ENCODE measurements around the gene PRG3. TPM values are rescaled to one million over a fixed set of nuclear protein-coding genes. Genes with fewer than 3 reads are reported as not detected.

The PRG3 gene
- total and polyA plus RNA-seq, 2 of the 13 experiments (the other 11 are each of a cell fraction or from before 2014, with no cell fraction given), result not detected

- H3K9ac ChIP-seq (ENCODE audit: insufficient read depth, low read depth, low read length), result no peak overlapping the region
- H3K27ac ChIP-seq (ENCODE audit: extremely low read length, insufficient read depth, low read length), result no peak overlapping the region
- in situ Hi-C loops (cut with HindIII; ENCODE audit: extremely low pct_ligation_motif_present, low pct_unique_long_range_greater_than_20kb) (no loop called here), intact Hi-C loops (cut with micrococcal nuclease; ENCODE audit: unreplicated experiment) (no loop called here)
- ChIA-PET POLR2A (no interaction called here), CTCF (ENCODE audit: low intra/inter-chr PET ratio, low total read pairs) (no interaction called here)
- no peaks in the 10 kb centered on the region for H3K4me1 ChIP-seq (ENCODE audit: insufficient read depth, low read length)
- H3K36me3 ChIP-seq (replicated peaks in 1 of 2; ENCODE audit: control insufficient read depth in 1 of 2, insufficient read depth in 2 of 2, low read length in 2 of 2), result no peaks in the 10 kb centered on the region
- no peak for TF ChIP-seq HMGXB3 (CRISPR knock-in tag; IDR thresholded peaks at IDR 0.05; ENCODE audit: borderline replicate concordance)
- TF ChIP-seq HMGXB4 (CRISPR knock-in tag; IDR thresholded peaks at IDR 0.05; ENCODE audit: borderline replicate concordance in 1 of 2, low read depth in 1 of 2), result no peak
- no peak for TF ChIP-seq ZNF724P (CRISPR knock-in tag; IDR thresholded peaks at IDR 0.05; ENCODE audit: borderline replicate concordance)
- no peak for TF ChIP-seq NCOA1 (CRISPR knock-in tag; IDR thresholded peaks at IDR 0.05)
- TF ChIP-seq THYN1 (CRISPR knock-in tag; IDR thresholded peaks at IDR 0.05; ENCODE audit: borderline replicate concordance, low read depth), result no peak
- no peak for TF ChIP-seq FUBP1 (CRISPR knock-in tag; IDR thresholded peaks at IDR 0.05; ENCODE audit: borderline replicate concordance)
- no peak for TF ChIP-seq HMG20A (CRISPR knock-in tag; IDR thresholded peaks at IDR 0.05; ENCODE audit: borderline replicate concordance)
- no peak for TF ChIP-seq ZNF781 (CRISPR knock-in tag; IDR thresholded peaks at IDR 0.05; ENCODE audit: borderline replicate concordance, not compliant biosample characterization)
- TF ChIP-seq ZNF275 (CRISPR knock-in tag; IDR thresholded peaks at IDR 0.05; ENCODE audit: borderline replicate concordance), result no peak
- TF ChIP-seq ZSCAN20 (CRISPR knock-in tag; IDR thresholded peaks at IDR 0.05; ENCODE audit: borderline replicate concordance), result no peak
- TF ChIP-seq SNAPC5 (CRISPR knock-in tag; IDR thresholded peaks at IDR 0.05; ENCODE audit: borderline replicate concordance), result no peak
- H2AFZ ChIP-seq (ENCODE audit: low read length), result no peak overlapping the region
- BruUV-seq (replicated peaks), result no TSS peak
- H3K79me2 ChIP-seq (ENCODE audit: insufficient read depth, low read length), result no peaks in the 10 kb centered on the region
- no peak for DNase-seq (ENCODE audit: low spot score)
- no peak for FAIRE-seq
- peaks cover 0 to 6% of the 10 kb centered on the region in 2 experiments; a peak in 2 of 5 replicates for H3K27me3 ChIP-seq (ENCODE audit: control insufficient read depth in 1 of 2, insufficient read depth in 2 of 2, low read length in 2 of 2)
- WGBS (ENCODE audit: low lambda C conversion rate), result 7% methylated on average over 4 of the region's 4 CpGs
- no peaks in the 10 kb centered on the region for H4K20me1 ChIP-seq (ENCODE audit: insufficient read depth, low read length)
- no peaks in the 10 kb centered on the region for H3K9me3 ChIP-seq (ENCODE audit: low read length)
- ATAC-seq, result no peak
- no peak overlapping the region for H3K4me3 ChIP-seq (replicated peaks in 1 of 3; ENCODE audit: insufficient read depth in 1 of 3, low read depth in 2 of 3, low read length in 3 of 3)
- H3K4me2 ChIP-seq (ENCODE audit: low read depth, low read length), result no peak overlapping the region
These were observed 25.5 kb upstream of the PRG3 start for GRCh38 chr11:57406337-57406904.

Data from HepG2 (cell line).